Naive B cell (primary cell): ENCODE data around the gene KANSL1. TPM values are rescaled to one million over a fixed set of nuclear protein-coding genes. Genes with fewer than 3 reads are reported as not detected.
"Not testable (repeated sequence)": the region's sequence is repeated elsewhere in the genome, so short reads cannot be mapped to it uniquely, and the experiment has no call there.

Source experiments
- ATAC-seq, 2 donors: fragments of 150-1000 bp; cut with Tn5 transposase; 2 replicates each; pipeline ENCODE4 v1.10.0; 2021; ENCODE audit warnings: low read depth in 2 of 2, mild to moderate bottlenecking in 2 of 2, moderate library complexity in 2 of 2
- DNase-seq: peaks from one replicate; pipeline ENCODE4 v3.0.0; 2022
- H3K27ac Mint-ChIP-seq, 6 donors: one replicate each; pipeline ENCODE4 v1.8.0; 2020 to 2022; ENCODE audit warnings: mild to moderate bottlenecking in 6 of 6, mixed read lengths in 6 of 6, moderate library complexity in 5 of 6, inconsistent platforms in 2 of 6
- H3K27me3 Mint-ChIP-seq, 3 donors: one replicate each; pipeline ENCODE4 v1.8.0; 2021 to 2022; ENCODE audit warnings: mixed read lengths in 3 of 3, mild to moderate bottlenecking in 1 of 3
- H3K36me3 Mint-ChIP-seq, 2 donors: one replicate each; pipeline ENCODE4 v1.8.0; 2020 to 2022; ENCODE audit warnings: mixed read lengths in 2 of 2, inconsistent platforms in 1 of 2, mild to moderate bottlenecking in 1 of 2
- H3K4me1 Mint-ChIP-seq, 3 donors: one replicate each; pipeline ENCODE4 v1.8.0; 2020 to 2022; ENCODE audit warnings: mixed read lengths in 3 of 3, inconsistent platforms in 1 of 3, mild to moderate bottlenecking in 1 of 3, moderate library complexity in 1 of 3
- H3K4me3 Mint-ChIP-seq, 8 donors: one replicate each; pipeline ENCODE4 v1.8.0; 2020 to 2022; ENCODE audit warnings: mild to moderate bottlenecking in 8 of 8, mixed read lengths in 8 of 8, moderate library complexity in 8 of 8, inconsistent platforms in 2 of 8
- H3K9me3 Mint-ChIP-seq, 7 donors: one replicate each; pipeline ENCODE4 v1.8.0; 2020 to 2022; ENCODE audit warnings: mixed read lengths in 7 of 7, mild to moderate bottlenecking in 5 of 7, inconsistent platforms in 2 of 7, moderate library complexity in 1 of 7
- polyA plus RNA-seq, 6 donors: library from polyadenylated mRNA; unstranded; fragments of 300-500 nt; fragmentation: Illumina TruSeq; gene quantifications; one replicate each; pipeline ENCODE4 v1.2.3, GENCODE V29; 2021; ENCODE audit warnings: low read depth in 6 of 6

Gene KANSL1
- 10 to 100 TPM in 5 of 6 donors, 1 to 10 TPM in 1; 5.8 to 27.5 (median 16.5) TPM for polyA plus RNA-seq

DNA sequence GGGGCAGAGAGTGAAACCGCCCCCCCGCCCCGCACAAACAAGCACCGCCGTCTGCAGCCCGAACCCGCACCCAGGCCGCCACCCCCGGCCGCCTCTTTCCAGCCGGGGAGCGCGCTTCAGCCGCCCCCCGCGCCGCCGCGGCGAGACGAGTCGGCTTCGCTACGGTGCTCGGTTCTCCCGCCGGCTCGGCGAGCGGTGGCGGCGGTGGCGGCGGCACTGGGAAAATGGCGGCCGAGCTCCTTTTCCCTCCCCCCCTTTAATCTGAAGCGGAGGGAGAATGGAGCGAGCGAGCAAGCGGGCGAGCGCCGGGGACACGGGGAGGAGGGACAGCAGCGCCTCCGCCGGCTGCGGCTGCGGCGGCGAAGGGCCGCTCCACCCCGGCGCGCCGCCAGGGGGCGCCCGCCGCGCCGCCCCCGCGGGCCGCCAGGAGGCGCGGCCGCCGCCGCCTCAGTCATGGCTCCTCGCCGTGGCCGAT lies at the start of gene KANSL1:
Gene KANSL1, minus strand, starts transcription at position 279 of the 475 bp plus-strand sequence. CDS start 21,286 bp downstream, outside the sequence.
- peak within 1 kb of the TSS; percentile 95 to 99 (median 98) for H3K27ac Mint-ChIP-seq
- DNase-seq (peak; percentile 86), ATAC-seq (peak; percentile 66 to 68)
- peaks cover 0 to 3% (median 0%) of the 10 kb centered on the region in 3 donors for H3K27me3 Mint-ChIP-seq
- H3K4me1 Mint-ChIP-seq, result peaks cover 46 to 48% (median 46%) of the 10 kb centered on the region in 3 donors
- peaks cover 0 to 9% of the 10 kb centered on the region in 2 donors for H3K36me3 Mint-ChIP-seq
- peak within 1 kb of the TSS; percentile 92 to 100 (median 96) for H3K4me3 Mint-ChIP-seq
- no peaks in the 10 kb centered on the region for H3K9me3 Mint-ChIP-seq

GRCh38 chr17:46231359-46231758 lies 38.1 kb upstream of the KANSL1 start:
- not testable (repeated sequence) for H3K27me3 Mint-ChIP-seq, H3K27ac Mint-ChIP-seq, ATAC-seq, H3K4me3 Mint-ChIP-seq, H3K36me3 Mint-ChIP-seq, DNase-seq, H3K9me3 Mint-ChIP-seq, H3K4me1 Mint-ChIP-seq

- H3K36me3 Mint-ChIP-seq, result not testable (repeated sequence)
Observed at GRCh38 chr17:46225274-46225794, 32.1 kb upstream of the KANSL1 start.

DNA sequence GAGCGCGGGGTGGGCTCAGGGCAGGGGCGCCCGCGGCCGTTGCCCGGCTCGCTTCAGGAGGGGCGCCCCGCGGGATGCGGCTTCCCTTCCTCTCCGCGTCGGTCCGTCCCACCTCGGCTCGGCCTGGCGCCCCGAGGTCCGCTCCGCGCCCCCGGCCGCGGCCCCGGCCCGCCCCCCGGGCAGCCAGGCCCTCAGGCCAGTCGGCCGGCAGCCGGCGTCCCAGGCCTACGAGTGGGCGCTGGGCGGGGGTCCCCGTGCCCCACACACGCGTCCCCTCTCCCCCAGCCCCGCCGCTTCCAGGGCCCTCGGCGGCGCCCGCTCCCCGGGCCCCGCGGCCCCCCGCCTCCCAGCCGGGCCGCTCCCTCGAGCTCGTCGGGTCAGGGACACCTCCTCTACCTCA lies 31.6 kb upstream of the KANSL1 start:
- not testable (repeated sequence) for H3K27me3 Mint-ChIP-seq, H3K36me3 Mint-ChIP-seq, DNase-seq, H3K4me1 Mint-ChIP-seq, H3K9me3 Mint-ChIP-seq
- peak overlapping the region in 7 of 8 donors; percentile 82 to 93 (median 90) for H3K4me3 Mint-ChIP-seq
- peak overlapping the region in 1 of 6 donors; percentile 84 for H3K27ac Mint-ChIP-seq
- peak; percentile 38 to 47 for ATAC-seq

More at GRCh38 chr17:46225274-46225794, 32.1 kb upstream of the KANSL1 start:
- not testable (repeated sequence) for H3K9me3 Mint-ChIP-seq, H3K27me3 Mint-ChIP-seq, H3K4me1 Mint-ChIP-seq
- DNase-seq, result peak; percentile 94
- Mint-ChIP-seq H3K4me3 (peak overlapping the region; percentile 82 to 94 (median 90)), H3K27ac (peak overlapping the region; percentile 49 to 94 (median 72))
- peak; percentile 100 for ATAC-seq

DNA sequence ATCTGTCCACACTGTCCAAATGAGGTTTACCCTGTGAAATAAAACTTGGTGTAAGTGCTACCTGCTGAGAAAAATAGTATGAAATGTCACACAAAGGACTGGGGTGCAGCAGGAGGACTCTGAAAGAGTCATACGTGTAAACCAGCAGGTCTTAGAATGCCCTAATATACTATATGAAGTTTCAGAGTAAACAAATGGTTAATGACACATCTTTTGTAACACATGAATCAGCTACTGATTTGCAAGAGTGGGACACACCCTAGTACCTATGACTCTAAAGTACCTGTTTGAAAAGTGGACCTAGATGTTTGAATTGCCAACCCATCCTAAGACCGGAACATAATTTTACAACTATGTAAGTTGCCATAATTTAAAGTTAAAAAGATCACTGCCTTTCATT lies 29.8 kb upstream of the KANSL1 start:
- H3K27me3 Mint-ChIP-seq, DNase-seq, H3K4me1 Mint-ChIP-seq, ATAC-seq, H3K4me3 Mint-ChIP-seq, H3K36me3 Mint-ChIP-seq, H3K9me3 Mint-ChIP-seq, H3K27ac Mint-ChIP-seq: not testable (repeated sequence)

GRCh38 chr17:46216682-46217081 lies 23.5 kb upstream of the KANSL1 start:
- H3K4me1 Mint-ChIP-seq, result peaks cover 5 to 17% (median 6%) of the 10 kb centered on the region in 3 donors
- H3K4me3 Mint-ChIP-seq, result no peak overlapping the region
- H3K27me3 Mint-ChIP-seq, result no peaks in the 10 kb centered on the region
- no peaks in the 10 kb centered on the region for H3K9me3 Mint-ChIP-seq
- no peak for ATAC-seq
- DNase-seq, result no peak
- peak overlapping the region in 1 of 6 donors; percentile 90 for H3K27ac Mint-ChIP-seq
- peaks cover 0 to 10% of the 10 kb centered on the region in 2 donors for H3K36me3 Mint-ChIP-seq

- Mint-ChIP-seq H3K27me3 (no peaks in the 10 kb centered on the region), H3K36me3 (peaks cover 0 to 10% of the 10 kb centered on the region in 2 donors), H3K9me3 (no peaks in the 10 kb centered on the region), H3K27ac (peak overlapping the region in 2 of 6 donors; percentile 23 to 57), H3K4me1 (peaks cover 5 to 17% (median 6%) of the 10 kb centered on the region in 3 donors), H3K4me3 (no peak overlapping the region)
- ATAC-seq, result peak; percentile 75 to 76
- peak; percentile 52 for DNase-seq
Observed at GRCh38 chr17:46212634-46213435, 19.6 kb upstream of the KANSL1 start.

GRCh38 chr17:46208997-46209396 lies 15.8 kb upstream of the KANSL1 start:
- no peaks in the 10 kb centered on the region for H3K9me3 Mint-ChIP-seq
- H3K36me3 Mint-ChIP-seq, result no peaks in the 10 kb centered on the region
- ATAC-seq, result no peak
- H3K4me3 Mint-ChIP-seq, result no peak overlapping the region
- no peak overlapping the region for H3K27ac Mint-ChIP-seq
- DNase-seq, result no peak
- H3K27me3 Mint-ChIP-seq, result no peaks in the 10 kb centered on the region
- H3K4me1 Mint-ChIP-seq, result peaks cover 3 to 11% (median 6%) of the 10 kb centered on the region in 3 donors

- Mint-ChIP-seq H3K4me3 (no peak overlapping the region), H3K4me1 (peaks cover 0 to 8% (median 3%) of the 10 kb centered on the region in 3 donors), H3K27ac (peak overlapping the region in 1 of 6 donors; percentile 69), H3K27me3 (no peaks in the 10 kb centered on the region), H3K36me3 (no peaks in the 10 kb centered on the region), H3K9me3 (no peaks in the 10 kb centered on the region)
- ATAC-seq (no peak), DNase-seq (no peak)
Observed at GRCh38 chr17:46205975-46206374, 12.7 kb upstream of the KANSL1 start.

DNA sequence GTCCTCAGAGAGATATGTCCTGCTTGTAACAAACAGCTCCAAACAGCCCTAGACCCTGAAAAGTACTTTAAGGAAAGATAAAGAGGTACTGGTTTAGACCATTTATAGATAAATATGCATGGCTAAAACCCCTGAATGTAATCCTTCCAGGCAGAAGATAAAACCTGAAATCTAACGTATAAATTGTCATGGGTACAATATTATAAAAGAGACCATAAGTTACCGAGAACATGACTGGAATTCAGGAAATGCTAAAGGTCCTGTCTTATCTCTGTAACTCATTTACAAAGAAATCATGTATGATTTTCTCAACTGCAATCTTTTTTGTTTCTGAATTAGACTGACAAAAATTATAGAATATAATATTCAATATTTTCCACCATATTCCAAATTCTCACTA lies 9.2 kb upstream of the KANSL1 start:
- no peaks in the 10 kb centered on the region for H3K9me3 Mint-ChIP-seq
- ATAC-seq (no peak), DNase-seq (no peak)
- H3K4me3 Mint-ChIP-seq, result no peak overlapping the region
- H3K36me3 Mint-ChIP-seq, result no peaks in the 10 kb centered on the region
- no peaks in the 10 kb centered on the region for H3K27me3 Mint-ChIP-seq
- no peak overlapping the region for H3K27ac Mint-ChIP-seq
- H3K4me1 Mint-ChIP-seq, result peaks cover 3 to 12% (median 10%) of the 10 kb centered on the region in 3 donors

DNA sequence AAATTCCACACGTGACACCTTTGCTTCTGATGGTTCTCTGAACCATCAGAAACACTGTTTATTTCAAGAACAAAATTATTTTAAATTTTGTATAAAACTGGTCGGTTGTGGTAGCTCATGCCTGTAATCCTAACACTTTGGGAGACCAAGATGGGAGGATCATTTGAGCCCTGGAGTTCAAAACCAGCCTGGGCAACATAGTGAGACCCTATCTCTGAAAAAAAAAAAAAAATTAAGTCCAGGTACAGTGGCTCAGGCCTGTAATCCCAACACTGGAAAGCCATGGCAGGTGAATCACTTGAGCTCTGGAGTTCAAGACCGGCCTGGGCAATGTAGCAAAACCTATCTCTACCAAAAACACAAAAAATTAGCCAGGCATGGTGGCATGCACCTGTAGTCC lies 8.3 kb upstream of the KANSL1 start:
- no peaks in the 10 kb centered on the region for H3K27me3 Mint-ChIP-seq
- no peak overlapping the region for H3K4me3 Mint-ChIP-seq
- no peak for DNase-seq
- no peak overlapping the region for H3K27ac Mint-ChIP-seq
- H3K36me3 Mint-ChIP-seq, result no peaks in the 10 kb centered on the region
- ATAC-seq, result no peak
- H3K4me1 Mint-ChIP-seq, result peaks cover 7 to 17% (median 10%) of the 10 kb centered on the region in 3 donors
- no peaks in the 10 kb centered on the region for H3K9me3 Mint-ChIP-seq

- Mint-ChIP-seq H3K36me3 (no peaks in the 10 kb centered on the region), H3K4me3 (no peak overlapping the region), H3K27ac (no peak overlapping the region), H3K27me3 (no peaks in the 10 kb centered on the region), H3K4me1 (peaks cover 7 to 13% (median 11%) of the 10 kb centered on the region in 3 donors), H3K9me3 (no peaks in the 10 kb centered on the region)
- no peak for DNase-seq
- ATAC-seq, result no peak
Observed at GRCh38 chr17:46200197-46200596, 7.0 kb upstream of the KANSL1 start.

DNA sequence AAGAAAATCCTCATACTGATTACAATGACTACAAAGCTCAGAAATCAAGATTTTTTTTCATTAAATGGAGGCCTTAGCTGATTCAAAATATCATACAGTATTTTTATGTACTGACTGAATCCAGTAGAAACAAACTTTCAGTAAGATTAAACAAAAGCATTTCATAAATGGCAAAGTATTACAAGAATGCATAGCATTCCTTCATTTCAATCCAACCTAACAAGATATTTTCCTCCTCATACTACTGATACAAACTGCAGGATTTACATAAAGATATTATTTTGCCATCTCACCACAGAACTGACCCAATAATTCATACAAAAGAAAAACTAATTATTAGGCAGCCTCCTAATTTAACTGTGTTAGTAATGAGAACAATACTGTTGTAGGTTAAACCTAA lies 6.2 kb upstream of the KANSL1 start:
- Mint-ChIP-seq H3K27ac (no peak overlapping the region), H3K36me3 (no peaks in the 10 kb centered on the region), H3K4me1 (peaks cover 15 to 20% (median 17%) of the 10 kb centered on the region in 3 donors), H3K27me3 (no peaks in the 10 kb centered on the region), H3K4me3 (no peak overlapping the region), H3K9me3 (no peaks in the 10 kb centered on the region)
- DNase-seq, result no peak
- no peak for ATAC-seq

GRCh38 chr17:46198233-46198632 lies 5.0 kb upstream of the KANSL1 start:
- no peaks in the 10 kb centered on the region for H3K9me3 Mint-ChIP-seq
- H3K27ac Mint-ChIP-seq, result no peak overlapping the region
- DNase-seq, result no peak
- no peaks in the 10 kb centered on the region for H3K27me3 Mint-ChIP-seq
- no peak for ATAC-seq
- no peak overlapping the region for H3K4me3 Mint-ChIP-seq
- H3K36me3 Mint-ChIP-seq, result no peaks in the 10 kb centered on the region
- peaks cover 19 to 25% (median 23%) of the 10 kb centered on the region in 3 donors for H3K4me1 Mint-ChIP-seq
